CD14-positive monocyte (primary cell): ENCODE measurements around the gene LIMCH1. TPM values are rescaled to one million over a fixed set of nuclear protein-coding genes. Genes with fewer than 3 reads are reported as not detected.
A peak's percentile ranks its signal among the peaks of the same experiment; 100 is the strongest.
"Not testable (repeated sequence)": the region's sequence is repeated elsewhere in the genome, so short reads cannot be mapped to it uniquely, and the experiment has no call there.

Source experiments
- DNase-seq, 3 donors: peaks; one replicate each; pipeline ENCODE4 v3.0.0-alpha.2; 2011 to 2022
- H2AFZ ChIP-seq: 2 replicates; pipeline ENCODE4 v1.6.0; 2012; ENCODE audit warnings: mild to moderate bottlenecking, low read depth, low read length, inconsistent platforms; ENCODE audit not compliant: insufficient read depth, poor library complexity, severe bottlenecking
- H3K27ac ChIP-seq, 2 donors: 1 replicate in 1 of 2; 2 replicates in 1 of 2; pipeline ENCODE4 v1.5.1; 2012 to 2013; ENCODE audit warnings: low read length in 2 of 2, control low read depth in 1 of 2, inconsistent platforms in 1 of 2, low read depth in 1 of 2, mild to moderate bottlenecking in 1 of 2
- H3K27me3 ChIP-seq, 2 donors: one replicate each; pipeline versions ENCODE4 v1.6.0 to v1.6.1; 2011 to 2013; ENCODE audit warnings: low read length in 2 of 2; ENCODE audit not compliant: control insufficient read depth in 2 of 2, insufficient read depth in 2 of 2
- H3K36me3 ChIP-seq, 2 donors: replicated peaks in 1 of 2; 1 replicate in 1 of 2; 2 replicates in 1 of 2; pipeline versions ENCODE4 v1.5.1 to v1.6.1; 2012 to 2013; ENCODE audit warnings: low read length in 2 of 2, control low read depth in 1 of 2, inconsistent platforms in 1 of 2, mild to moderate bottlenecking in 1 of 2; ENCODE audit not compliant: insufficient read depth in 2 of 2, control insufficient read depth in 1 of 2
- H3K4me1 ChIP-seq, 2 donors: 1 replicate in 1 of 2; 2 replicates in 1 of 2; pipeline versions ENCODE4 v1.5.1 to v1.6.1; 2012 to 2013; ENCODE audit warnings: low read length in 2 of 2, control low read depth in 1 of 2, inconsistent platforms in 1 of 2, mild to moderate bottlenecking in 1 of 2, moderate library complexity in 1 of 2; ENCODE audit not compliant: insufficient read depth in 2 of 2, control insufficient read depth in 1 of 2
- H3K4me2 ChIP-seq: replicated peaks from 2 replicates; pipeline ENCODE3; 2012; ENCODE audit warnings: low read length, moderate library complexity, mild to moderate bottlenecking; ENCODE audit not compliant: poor library complexity, severe bottlenecking; ENCODE audit errors: extremely low read depth
- H3K4me3 ChIP-seq, 3 experiments: fragments of 200-600 bp in 1 of 3; sonication (generic) in 1 of 3; replicated peaks in 1 of 3; 1 replicate in 2 of 3; 2 replicates in 1 of 3; pipeline ENCODE4 v1.5.1; 2011 to 2013; ENCODE audit warnings: low read length in 3 of 3, mild to moderate bottlenecking in 3 of 3, control low read depth in 2 of 3, low read depth in 2 of 3, inconsistent platforms in 1 of 3, moderate library complexity in 1 of 3
- H3K79me2 ChIP-seq: 2 replicates; pipeline ENCODE4 v1.6.0; 2012; ENCODE audit warnings: mild to moderate bottlenecking, control low read depth, inconsistent platforms, low read length, moderate library complexity; ENCODE audit not compliant: insufficient read depth
- H3K9ac ChIP-seq: 2 replicates; pipeline ENCODE4 v1.6.0; 2017; ENCODE audit warnings: low read length, mild to moderate bottlenecking; ENCODE audit not compliant: insufficient read depth, poor library complexity, severe bottlenecking
- H3K9me3 ChIP-seq, 2 donors: replicated peaks in 1 of 2; 1 replicate in 1 of 2; 2 replicates in 1 of 2; pipeline versions ENCODE4 v1.5.1 to v1.6.1; 2012 to 2013; ENCODE audit warnings: low read length in 2 of 2, control low read depth in 1 of 2; ENCODE audit not compliant: control insufficient read depth in 1 of 2, insufficient read depth in 1 of 2
- H4K20me1 ChIP-seq: 2 replicates; pipeline ENCODE4 v1.6.0; 2012; ENCODE audit warnings: mild to moderate bottlenecking, low read length, control low read depth, moderate library complexity; ENCODE audit not compliant: insufficient read depth
- H3K27ac Mint-ChIP-seq, 7 donors: one replicate each; pipeline ENCODE4 v1.8.0; 2020; ENCODE audit warnings: mild to moderate bottlenecking in 7 of 7, mixed read lengths in 7 of 7, moderate library complexity in 6 of 7, inconsistent platforms in 2 of 7
- H3K27me3 Mint-ChIP-seq, 3 donors: one replicate each; pipeline ENCODE4 v1.8.0; 2021 to 2022; ENCODE audit warnings: low read depth in 3 of 3, mild to moderate bottlenecking in 3 of 3, mixed read lengths in 3 of 3, moderate library complexity in 3 of 3, inconsistent platforms in 1 of 3
- H3K36me3 Mint-ChIP-seq, 2 donors: one replicate each; pipeline ENCODE4 v1.8.0; 2020; ENCODE audit warnings: mixed read lengths in 2 of 2, inconsistent platforms in 1 of 2, mild to moderate bottlenecking in 1 of 2
- H3K4me1 Mint-ChIP-seq: one replicate; pipeline ENCODE4 v1.8.0; 2020; ENCODE audit warnings: mild to moderate bottlenecking, mixed read lengths
- H3K4me3 Mint-ChIP-seq, 2 donors: one replicate each; pipeline ENCODE4 v1.8.0; 2020; ENCODE audit warnings: mild to moderate bottlenecking in 2 of 2, mixed read lengths in 2 of 2, moderate library complexity in 1 of 2
- H3K9me3 Mint-ChIP-seq, 7 donors: one replicate each; pipeline ENCODE4 v1.8.0; 2020 to 2022; ENCODE audit warnings: mixed read lengths in 7 of 7, mild to moderate bottlenecking in 6 of 7, moderate library complexity in 6 of 7, inconsistent platforms in 2 of 7
- WGBS: methylation state at CpG from one replicate; pipeline ENCODE4 v1.1.5; 2013; ENCODE audit warnings: missing lambda C conversion rate; ENCODE audit not compliant: insufficient coverage; 5-methylcytosine and 5-hydroxymethylcytosine counted together
- intact Hi-C, 2 donors: fragments of 100-400 bp; cut with micrococcal nuclease; formaldehyde crosslinking; loops; one replicate each; pipeline versions ENCODE4 v1.15.0 to v1.15.1; 2023
- polyA plus RNA-seq, 3 donors: library from polyadenylated mRNA; depleted of rRNA in 1 of 3; unstranded in 2 of 3; stranded (reverse) in 1 of 3; fragments of 300-500 nt in 2 of 3; fragments of >200 nt in 1 of 3; fragmentation: Illumina TruSeq in 2 of 3; gene quantifications; 1 replicate in 2 of 3; 2 replicates in 1 of 3; pipeline ENCODE4 v1.2.3, GENCODE V29; 2012 to 2021
- TF ChIP-seq, protein P1 (sequence below): fragments of 200-600 bp; IDR thresholded peaks from one replicate; pipeline ENCODE4 v1.8.0; 2022; ENCODE audit warnings: antibody characterized with exemption, mild to moderate bottlenecking

Gene LIMCH1
- polyA plus RNA-seq, 3 donors: 0.25 to 0.64 (median 0.32) TPM

DNA sequence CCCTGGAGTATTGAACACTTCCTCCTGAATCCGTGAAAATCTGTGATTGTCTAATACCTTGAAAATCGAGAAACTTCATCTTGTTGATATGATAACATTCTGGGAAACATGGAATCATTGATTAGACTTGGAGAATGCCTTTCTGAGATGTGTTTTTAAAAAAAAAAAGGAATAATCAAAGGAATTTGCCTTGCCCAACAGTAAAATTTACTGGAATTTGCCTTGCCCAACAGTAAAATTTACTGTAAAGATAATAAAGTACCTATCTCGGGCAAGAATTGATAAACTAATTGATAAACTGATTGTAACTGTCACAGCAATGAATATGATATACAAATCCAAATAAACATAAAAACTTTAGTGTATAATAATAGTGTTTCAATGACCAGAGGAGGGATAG is 165.8 kb downstream of the LIMCH1 start:
- Histone ChIP-seq H3K36me3 (no peaks in the 10 kb centered on the region), H4K20me1 (no peaks in the 10 kb centered on the region), H3K27me3 (peaks cover 0 to 23% of the 10 kb centered on the region in 2 donors), H3K4me3 (no peak overlapping the region), H3K4me2 (no peak overlapping the region), H3K9ac (no peak overlapping the region), H3K79me2 (no peaks in the 10 kb centered on the region), H3K27ac (no peak overlapping the region), H3K9me3 (no peaks in the 10 kb centered on the region), H2AFZ (no peak overlapping the region), H3K4me1 (no peaks in the 10 kb centered on the region)
- Mint-ChIP-seq H3K36me3 (no peaks in the 10 kb centered on the region), H3K4me1 (no peaks in the 10 kb centered on the region), H3K9me3 (peaks cover 0 to 2% (median 0%) of the 10 kb centered on the region in 7 donors), H3K27me3 (peaks cover 16 to 42% (median 23%) of the 10 kb centered on the region in 3 donors), H3K27ac (no peak overlapping the region), H3K4me3 (no peak overlapping the region)
- 100% methylated on average over 1 of the region's 3 CpGs for WGBS
- intact Hi-C loops: no loop called here
- DNase-seq: no peak
- TF ChIP-seq, protein P1, sequence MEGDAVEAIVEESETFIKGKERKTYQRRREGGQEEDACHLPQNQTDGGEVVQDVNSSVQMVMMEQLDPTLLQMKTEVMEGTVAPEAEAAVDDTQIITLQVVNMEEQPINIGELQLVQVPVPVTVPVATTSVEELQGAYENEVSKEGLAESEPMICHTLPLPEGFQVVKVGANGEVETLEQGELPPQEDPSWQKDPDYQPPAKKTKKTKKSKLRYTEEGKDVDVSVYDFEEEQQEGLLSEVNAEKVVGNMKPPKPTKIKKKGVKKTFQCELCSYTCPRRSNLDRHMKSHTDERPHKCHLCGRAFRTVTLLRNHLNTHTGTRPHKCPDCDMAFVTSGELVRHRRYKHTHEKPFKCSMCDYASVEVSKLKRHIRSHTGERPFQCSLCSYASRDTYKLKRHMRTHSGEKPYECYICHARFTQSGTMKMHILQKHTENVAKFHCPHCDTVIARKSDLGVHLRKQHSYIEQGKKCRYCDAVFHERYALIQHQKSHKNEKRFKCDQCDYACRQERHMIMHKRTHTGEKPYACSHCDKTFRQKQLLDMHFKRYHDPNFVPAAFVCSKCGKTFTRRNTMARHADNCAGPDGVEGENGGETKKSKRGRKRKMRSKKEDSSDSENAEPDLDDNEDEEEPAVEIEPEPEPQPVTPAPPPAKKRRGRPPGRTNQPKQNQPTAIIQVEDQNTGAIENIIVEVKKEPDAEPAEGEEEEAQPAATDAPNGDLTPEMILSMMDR: no peak

- intact Hi-C loops: no loop called here
- H3K4me3 ChIP-seq: no peak overlapping the region
- H3K27me3 ChIP-seq: peaks cover 4% of the 10 kb centered on the region in 2 donors
- H4K20me1 ChIP-seq: no peaks in the 10 kb centered on the region
- H3K9me3 ChIP-seq: no peaks in the 10 kb centered on the region
- Mint-ChIP-seq H3K4me3 (no peak overlapping the region), H3K4me1 (no peaks in the 10 kb centered on the region), H3K27ac (no peak overlapping the region), H3K27me3 (peaks cover 6 to 35% (median 7%) of the 10 kb centered on the region in 3 donors), H3K9me3 (peaks cover 0 to 4% (median 0%) of the 10 kb centered on the region in 7 donors), H3K36me3 (no peaks in the 10 kb centered on the region)
- no peaks in the 10 kb centered on the region for H3K79me2 ChIP-seq
- H3K27ac ChIP-seq: no peak overlapping the region
- H3K4me2 ChIP-seq: no peak overlapping the region
- TF ChIP-seq, protein P1: no peak
- no peaks in the 10 kb centered on the region for H3K4me1 ChIP-seq
- no CpG with 5 or more reads among the region's 5 CpGs for WGBS
- H3K36me3 ChIP-seq: no peaks in the 10 kb centered on the region
- H2AFZ ChIP-seq: no peak overlapping the region
- no peak for DNase-seq
- H3K9ac ChIP-seq: no peak overlapping the region
Observed at GRCh38 chr4:41709844-41710481, 172.0 kb downstream of the LIMCH1 start.

DNA sequence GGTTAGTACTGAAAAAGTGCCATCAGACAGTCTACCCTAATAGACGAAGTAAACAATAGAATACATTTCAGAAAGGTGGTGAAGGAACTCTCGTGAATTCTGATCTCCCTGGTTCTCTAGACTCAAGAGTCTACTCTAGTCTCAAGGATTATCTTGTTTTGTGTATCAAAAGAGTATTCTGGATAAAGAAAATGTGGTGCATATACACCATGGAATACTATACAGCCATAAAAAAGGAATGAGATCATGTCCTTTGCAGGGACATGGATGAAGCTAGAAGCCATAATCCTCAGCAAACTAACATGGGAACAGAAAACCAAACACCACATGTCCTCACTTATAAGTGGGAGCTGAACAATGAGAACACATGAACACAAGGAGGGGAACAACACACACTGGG is 173.7 kb downstream of the LIMCH1 start:
- H3K9me3 Mint-ChIP-seq, H4K20me1 ChIP-seq, H3K4me1 ChIP-seq, H3K4me3 ChIP-seq, H3K36me3 ChIP-seq, H3K9me3 ChIP-seq, intact Hi-C loops, H3K4me1 Mint-ChIP-seq, H3K36me3 Mint-ChIP-seq, H3K4me3 Mint-ChIP-seq, H3K27ac ChIP-seq, DNase-seq, H3K9ac ChIP-seq, H3K27me3 ChIP-seq, H3K4me2 ChIP-seq, H3K79me2 ChIP-seq, H2AFZ ChIP-seq: not testable (repeated sequence)
- peaks cover 5 to 28% (median 5%) of the 10 kb centered on the region in 3 donors for H3K27me3 Mint-ChIP-seq
- H3K27ac Mint-ChIP-seq: peak overlapping the region in 1 of 7 donors; percentile 9
- WGBS: no CpG with 5 or more reads among the region's 2 CpGs
